NCI-H1436 treated with DMSO at 0.1 percent for 48 hours (cell line): ENCODE results near the gene ABLIM3.

ENCODE experiments used
- DNase-seq: peaks from one replicate; lab custom pipeline; 2025; lab: John Stamatoyannopoulos, UW

ABLIM3 gene

DNA sequence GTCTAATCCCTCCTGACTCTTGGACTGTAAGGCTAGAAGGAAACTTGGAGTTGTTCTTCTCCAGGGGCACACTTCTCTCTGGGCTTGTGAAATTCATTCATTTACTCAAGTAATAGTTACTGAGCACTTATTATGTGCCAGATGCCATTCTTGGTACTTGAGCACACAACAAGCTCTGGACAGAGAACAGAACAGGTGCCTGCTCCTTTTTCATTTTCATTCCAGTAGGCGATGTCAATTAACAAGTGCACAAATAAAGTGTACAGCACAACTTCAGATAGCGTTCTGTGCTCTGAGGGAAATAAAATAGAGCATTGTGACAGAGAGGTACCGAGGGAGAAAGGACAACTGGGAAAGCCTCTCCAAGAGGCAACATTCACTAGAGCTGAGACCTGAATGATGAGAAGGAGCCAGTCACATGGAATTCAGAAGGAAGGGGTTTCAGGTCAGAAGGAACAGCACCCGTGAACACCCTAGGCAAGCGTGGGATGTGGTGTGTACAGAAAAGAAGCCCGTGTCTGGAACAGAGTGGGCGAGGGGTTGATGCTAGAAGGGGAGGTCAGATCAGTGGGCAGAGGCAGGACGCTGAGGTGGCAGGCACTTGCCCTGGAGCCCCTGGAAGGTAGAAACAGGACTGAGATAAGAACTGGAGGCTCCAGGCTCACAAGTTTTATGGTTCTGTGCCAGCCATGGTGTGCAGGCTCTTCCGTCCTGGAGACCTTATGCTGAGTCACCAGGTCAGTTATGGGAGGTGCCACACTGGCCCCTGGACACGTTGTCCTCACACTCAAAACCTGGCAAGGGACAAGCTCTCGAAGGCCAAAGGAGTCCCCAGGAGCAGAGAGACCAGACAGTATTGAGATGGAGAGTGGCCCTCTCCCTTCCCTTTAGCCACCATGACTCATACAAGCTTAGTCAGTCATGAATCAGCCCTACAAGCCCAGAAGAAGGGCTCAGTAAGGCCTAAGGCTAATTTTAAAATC is 7.2 kb upstream of the ABLIM3 start:
- DNase-seq = no peak

DNA sequence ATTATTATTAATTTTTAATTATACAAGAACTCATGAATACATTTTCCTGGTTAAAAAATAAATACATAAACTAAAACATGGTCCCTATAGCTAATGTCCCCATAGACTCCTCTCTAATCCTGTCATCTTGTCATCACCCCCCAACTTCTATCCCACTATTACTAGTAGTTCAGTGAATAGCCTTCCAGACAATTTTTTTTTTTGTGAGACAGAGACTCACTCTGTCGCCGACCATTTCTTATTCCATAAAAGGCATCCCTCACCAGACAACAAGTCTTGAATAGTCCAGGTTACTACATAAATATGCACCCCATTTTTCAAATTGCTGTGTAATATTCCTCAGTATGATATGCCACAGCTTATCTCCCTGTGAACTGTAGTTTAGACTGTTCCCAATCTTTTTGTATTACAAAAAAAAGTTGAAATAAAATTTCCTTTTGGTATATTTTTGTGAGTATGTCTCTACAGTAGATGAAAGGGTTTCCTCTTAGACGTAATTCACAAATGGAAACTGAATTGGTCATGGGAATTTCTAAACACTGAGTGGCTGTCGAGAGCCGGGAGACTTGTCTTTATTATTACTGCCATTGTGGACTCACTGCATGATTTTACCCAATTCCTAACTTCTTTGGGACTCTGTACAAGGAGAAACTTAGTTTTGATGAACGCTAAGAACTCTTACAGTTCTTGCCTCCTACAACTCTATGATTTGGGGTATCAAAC is 6.4 kb upstream of the ABLIM3 start:
- no peak for DNase-seq

DNA sequence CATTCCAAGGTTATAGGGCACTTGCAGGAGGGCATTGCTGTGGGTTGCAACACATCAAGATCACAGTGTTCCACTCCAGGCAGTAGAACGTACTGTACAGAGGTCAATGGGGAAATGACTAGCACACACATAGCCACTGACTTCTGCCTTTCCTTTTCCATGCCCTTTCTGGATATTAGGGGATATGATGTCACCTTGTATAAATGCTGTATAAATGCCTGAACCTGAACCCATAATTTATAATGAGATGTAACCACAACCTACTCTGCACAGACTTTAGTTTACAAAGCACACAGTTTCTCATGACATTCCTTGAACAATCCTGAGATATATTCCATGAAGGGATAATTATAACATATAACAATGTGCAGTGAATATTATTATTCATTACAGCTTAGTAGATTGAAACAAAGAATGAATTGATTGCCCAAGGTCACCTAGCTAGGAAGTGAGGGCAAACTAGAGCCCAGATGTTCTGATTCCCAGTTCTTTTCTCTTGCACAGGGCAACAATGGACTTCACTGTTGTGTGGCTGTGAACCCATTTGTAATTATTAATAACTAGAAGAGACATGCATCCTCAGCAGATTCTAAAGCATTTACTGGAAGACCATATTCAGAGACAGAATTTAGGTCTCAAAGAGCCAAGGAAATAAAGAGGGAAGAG is 5.6 kb upstream of the ABLIM3 start:
- no peak for DNase-seq

DNA sequence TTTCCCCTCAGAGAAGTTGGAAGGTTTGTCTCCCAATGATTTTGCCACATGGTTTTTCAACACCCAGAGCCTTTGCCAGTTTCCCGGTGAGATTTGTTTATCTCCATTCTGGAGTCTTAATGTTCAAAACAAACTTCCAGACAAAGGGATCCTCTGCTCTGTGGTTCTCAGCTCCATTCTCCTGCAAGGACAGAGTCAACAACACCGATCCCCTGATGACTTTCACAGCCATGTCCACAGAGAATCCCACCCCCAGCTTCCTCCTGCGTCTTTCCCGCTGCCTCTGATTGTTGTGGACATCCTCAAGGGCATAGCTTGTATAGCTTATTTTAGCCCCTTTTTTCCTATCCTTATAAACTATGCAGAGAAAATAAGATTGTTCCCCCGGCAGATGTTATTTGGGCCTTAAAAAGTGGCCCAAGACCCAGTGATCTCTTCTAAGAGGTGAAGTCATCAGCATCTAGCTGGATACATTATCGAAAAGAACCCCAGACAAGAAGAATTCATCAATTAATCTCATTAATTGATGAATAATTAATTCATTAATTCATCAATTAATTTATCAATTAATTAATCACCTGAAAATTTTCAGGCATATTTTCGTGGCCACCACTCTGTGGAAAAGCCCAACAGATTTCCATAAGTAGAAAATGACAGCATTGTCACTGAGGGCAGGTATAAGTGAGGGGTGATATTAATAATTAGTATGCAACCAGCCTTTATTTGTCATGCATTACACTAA is 2.9 kb upstream of the ABLIM3 start:
- no peak for DNase-seq

DNA sequence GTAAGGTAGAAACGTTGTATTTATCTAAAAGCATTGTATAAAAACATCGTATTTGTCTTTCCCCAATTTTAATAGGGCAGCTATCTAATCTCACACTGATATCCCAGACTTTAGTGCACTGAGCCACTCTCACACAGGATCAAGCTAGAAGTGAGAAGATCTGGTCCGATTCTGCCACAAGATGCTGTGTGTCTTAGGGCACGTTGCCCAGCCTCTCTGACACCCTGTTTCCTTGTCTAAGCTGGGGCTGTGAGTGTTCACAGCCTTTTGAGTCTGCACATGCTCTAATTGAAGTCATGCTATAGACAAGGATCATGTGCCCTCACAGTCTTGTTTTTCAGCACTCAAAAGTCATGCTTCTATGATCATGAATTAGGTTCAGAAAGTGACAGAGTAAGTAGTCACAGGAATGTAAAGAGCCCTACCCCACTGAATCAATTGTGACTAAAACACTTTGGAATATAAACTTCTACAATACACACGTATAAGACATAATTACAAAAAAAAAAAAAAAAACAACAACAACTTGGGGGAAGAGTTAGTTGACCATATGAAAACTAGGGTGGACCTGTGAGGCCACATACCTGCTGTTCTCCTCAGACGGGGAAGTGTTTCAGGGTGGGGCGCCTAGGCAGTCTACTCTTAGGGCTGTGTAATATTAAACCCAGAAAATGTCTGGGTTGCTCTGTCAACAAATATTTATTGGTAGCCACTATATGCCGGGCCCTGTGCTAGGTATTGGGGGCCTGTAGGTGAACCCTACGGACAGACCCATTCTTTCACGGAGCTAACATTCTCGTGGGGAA is 893 bp upstream of the ABLIM3 start:
- DNase-seq = no peak

DNA sequence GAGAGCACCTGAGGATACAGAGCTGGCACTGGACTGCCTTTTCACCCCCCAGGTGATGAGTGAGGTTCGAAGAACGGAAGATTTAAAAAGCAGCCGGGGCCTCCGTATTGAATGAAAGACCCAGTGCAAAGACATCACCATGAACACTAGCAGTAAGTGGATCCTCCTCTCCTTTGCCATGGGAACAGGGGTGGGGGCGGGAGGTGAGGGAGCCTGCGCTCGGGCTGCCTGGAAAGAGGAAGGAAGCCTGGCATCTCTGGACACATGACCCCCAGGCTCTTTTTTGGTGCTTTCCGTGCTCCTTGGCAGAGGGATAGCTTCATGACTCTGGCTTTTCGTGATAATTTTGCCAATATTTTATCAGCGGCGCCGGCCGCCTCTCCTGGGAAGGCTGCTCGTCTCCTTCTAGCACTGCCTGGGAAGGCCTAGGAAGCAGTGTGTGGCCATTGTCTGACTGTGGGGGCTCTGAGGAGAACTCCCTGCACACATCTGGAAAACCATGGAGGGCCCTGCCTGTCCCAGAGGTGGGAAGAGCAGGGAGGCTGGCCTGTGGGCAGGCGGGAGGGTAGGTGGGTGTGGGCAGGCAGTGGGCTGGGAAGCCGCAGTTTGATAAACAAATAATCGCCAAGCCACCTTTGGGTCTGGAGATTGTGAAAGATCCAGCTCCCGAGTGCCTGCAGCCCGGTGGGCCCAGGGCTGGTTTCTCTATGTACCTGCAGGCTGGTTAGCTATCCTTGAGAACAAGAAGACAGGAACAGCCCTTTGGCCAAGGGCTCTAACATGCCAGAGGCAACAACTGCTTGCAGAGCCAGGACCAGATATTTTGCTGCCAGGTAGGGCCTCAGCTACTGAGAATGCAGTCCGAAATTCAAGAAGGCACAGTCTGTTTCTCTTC is 911 bp downstream of the ABLIM3 start:
- no peak for DNase-seq

DNA sequence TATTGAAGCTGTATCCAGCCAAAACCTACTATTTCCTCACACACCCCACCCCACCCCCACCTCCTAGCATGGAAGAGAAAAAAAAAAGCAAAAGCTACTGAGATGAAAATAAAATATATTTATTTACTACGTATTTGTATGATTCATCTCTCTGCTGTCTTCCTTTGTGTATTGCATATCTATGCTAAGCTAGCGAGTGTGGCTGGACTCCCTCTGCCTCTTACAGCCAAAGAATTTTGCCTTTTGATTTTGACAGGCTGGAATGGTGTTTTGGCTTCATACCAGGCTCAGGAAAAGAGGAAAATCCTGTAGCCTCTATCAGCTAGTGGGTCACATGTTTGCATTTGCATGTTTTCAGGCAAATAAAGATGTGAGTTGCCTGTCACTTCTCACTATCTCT is 2.2 kb downstream of the ABLIM3 start:
- DNase-seq = no peak

DNA sequence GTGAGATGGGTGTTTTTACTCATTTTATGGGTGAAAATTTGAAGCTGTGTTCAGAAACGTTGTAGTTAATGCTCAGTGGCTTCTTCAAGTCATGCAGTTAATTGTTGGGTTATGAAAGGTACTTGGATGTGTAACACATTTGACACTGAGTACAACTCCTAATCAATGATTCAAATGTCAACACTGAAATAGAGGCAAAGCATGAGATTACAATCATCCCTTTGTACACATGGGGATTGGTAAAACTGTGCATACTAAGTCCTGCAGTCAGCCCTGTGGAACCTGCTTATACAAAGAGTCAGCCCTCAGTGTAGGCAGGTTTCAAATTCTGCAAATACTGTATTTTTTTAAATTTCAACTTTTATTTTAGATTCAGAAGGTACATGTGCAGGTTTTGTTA is 3.3 kb downstream of the ABLIM3 start:
- DNase-seq = no peak

DNA sequence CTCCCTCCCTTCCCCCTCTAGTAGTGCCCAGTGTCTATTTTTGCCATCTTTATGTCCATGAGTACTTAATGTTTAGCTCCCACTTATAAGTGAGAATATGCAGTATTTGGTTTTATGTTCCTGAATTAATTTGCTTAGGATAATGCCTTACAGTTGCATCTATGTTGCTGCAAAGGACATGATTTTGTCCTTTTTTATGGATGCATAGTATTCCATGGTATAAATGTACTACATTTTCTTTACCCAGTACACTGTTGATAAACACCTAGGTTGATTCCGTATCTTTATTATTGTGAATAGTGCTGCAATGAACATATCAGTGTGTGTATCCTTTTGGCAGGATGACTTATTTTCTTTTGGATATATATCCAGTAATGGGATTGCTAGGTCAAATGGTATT is 3.8 kb downstream of the ABLIM3 start:
- DNase-seq = no peak

DNA sequence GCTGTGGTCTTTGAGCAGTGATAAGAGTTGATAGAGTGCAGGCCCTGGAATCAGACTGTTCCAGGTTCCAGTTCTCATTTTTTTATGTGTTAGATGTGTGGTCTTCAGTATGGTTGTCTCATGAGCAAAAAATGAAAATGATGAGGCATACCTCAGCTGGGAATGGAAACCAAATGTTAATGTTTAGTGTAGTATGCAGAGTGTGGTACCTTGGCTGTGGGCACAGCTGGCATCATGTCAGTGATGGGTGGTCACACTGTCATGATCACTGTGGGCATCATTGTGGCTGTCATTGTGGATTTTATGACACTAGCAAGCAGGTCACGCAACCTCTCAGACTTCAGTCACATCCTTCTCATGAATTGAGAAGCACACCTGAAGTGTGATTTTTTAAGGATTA is 6.4 kb downstream of the ABLIM3 start:
- DNase-seq = no peak

DNA sequence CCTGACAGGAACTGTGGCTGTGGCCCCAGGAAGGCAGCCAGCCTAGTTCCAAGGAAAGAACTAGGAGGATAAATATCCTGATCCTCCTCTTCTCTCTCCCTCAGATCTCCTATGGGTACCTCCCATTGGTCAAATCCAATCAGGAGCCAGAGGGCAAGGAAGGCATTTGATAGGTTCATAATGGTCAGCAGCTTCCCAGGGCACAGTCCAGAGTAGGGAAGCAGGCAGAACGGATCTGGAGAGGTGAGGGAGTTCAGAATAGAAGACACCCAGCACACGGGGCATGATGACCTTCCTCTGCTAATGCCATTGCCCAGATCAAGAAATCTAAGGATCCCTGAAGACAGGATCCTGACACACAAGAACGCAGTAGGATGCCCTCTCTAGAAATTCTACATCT is 8.6 kb downstream of the ABLIM3 start:
- no peak for DNase-seq

DNA sequence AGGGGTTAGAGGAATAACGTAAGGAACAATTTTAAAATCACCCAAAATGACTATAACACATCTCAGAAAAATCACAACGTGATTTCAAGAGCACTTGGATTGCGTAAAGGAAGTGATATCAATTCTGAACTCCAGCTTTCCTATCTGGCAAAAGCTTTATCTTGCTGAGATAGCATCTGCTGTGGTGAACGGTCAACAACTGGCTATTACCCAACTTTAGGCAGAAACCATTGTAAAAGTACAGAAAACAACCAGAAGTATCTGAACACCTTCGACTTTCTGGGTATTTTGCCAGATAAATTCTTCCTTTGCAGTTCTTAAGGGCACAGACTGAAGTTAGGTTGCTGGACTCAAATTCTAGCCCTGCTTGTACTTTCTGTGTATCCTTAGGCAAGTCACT is 9.2 kb downstream of the ABLIM3 start:
- no peak for DNase-seq

DNA sequence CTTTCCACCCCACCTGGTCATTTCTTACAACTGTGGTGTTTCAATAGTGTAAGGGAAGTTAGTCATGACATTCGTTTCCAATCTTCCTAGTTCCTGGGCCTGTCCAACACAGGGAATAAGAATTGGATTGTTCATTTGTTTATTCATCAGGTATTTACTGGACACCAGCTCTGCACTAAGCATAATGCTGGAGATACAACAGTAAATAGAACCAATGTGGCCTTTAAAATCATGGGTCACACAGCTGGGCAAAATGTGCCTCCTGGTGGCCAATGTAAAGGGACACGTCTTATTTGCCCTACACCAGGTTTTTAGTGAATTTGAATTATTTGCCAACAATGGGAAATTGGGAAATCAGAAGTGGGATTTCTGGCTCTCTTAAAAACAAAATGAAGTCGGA is 10.4 kb downstream of the ABLIM3 start:
- DNase-seq = no peak

DNA sequence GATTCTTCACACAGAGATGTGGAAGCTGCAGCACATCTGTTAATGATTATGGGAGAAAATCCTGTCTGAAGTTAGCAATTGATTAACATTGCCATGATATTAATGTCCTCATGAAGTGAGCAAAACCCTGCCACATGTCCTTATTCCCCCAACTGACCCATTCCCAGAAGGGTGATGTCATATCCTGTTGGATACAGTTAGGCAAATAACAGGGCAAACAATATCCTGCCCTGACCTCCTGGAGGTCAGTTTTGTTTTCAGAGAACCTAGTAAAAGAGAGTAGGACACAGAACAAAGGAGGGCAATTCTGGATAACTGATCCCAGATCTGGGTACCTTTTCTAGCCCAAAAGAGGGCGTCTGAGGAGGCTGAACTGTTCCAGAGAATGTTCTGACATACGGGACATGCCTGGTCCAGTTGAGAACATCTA is 11.0 kb downstream of the ABLIM3 start:
- DNase-seq = no peak

DNA sequence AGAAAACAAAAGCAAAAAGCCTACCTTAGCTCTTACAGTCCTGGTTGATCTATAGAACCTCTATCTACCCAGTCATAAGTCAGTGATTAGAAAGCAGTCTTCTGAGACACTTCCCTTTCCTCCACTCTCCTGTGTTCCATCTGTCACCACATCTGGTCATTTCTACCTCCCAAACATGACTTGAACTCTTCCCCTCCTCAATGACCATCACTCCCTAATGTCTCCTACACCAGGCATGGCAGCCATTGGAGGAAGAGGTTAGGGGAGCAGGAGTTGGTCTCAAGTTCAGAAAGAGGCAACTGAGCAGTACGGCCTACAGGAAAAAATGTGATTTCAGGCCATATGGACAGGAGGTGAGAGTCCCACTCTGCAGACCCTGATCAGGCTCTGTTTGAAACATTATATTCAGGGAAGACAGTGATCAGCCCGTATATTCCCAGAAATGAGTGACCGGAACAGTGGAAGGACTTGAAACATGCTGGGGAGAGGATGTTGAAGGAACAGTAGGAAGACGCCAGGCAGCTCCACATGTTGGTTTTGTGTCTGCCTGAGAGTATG is 12.0 kb downstream of the ABLIM3 start:
- no peak for DNase-seq

DNA sequence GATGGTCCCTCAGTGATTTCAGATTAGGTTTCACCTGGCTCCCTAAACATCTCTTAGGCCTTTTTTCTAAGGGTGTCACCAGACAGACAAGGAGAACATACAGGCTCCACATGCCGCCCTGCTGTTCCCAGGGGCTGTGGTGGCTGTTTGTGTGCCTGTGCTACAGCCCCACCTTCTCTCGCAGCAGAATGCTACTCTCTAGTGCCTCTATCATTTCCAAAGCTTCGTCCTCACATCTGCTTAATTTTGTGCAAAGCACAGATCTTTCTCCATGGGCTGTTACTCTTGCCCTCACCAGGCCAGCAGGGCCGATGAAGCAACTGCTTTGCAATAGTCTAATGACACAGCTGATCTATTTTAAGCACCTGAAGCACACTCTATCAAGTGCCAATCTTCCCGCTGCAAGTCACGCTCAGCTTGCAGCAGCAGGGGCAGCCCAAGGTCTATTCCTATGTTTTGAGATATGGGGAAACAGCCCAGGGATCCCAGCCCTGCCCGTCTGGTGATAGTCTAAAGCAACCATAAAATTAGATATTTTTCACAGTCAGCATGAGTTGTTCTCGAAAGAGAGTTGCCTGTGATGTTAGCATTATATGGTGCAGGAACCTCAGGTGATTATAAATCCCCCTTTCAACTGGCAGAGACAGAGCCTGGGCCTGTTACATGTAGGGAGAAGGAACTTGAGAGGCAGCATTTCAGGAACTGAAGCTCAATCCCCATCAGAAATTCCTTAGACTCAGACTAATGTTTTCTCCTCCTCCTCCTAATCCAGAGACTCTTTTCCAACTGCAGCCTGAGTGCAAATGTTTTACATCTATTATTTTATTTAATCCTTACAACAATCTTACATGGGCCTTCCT is 12.7 kb downstream of the ABLIM3 start:
- peak; percentile 43 for DNase-seq

DNA sequence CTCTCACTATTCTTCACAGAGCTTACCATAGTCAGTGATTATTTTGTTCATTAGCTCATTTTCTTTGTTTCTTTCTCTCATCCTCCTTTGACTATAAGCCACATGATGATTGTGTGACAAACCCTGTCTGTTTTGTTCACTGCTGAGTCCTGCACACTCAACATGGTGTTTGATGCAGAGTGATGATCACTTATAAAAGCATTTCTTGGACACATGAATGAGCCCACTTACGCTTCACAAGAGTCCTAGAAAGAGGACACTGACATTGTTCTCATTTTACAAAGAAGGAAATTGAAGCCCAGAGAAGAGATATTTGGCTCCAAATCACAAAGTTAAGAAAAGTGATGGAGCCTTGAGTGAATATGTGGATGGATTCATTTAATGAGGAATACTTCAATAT is 13.4 kb downstream of the ABLIM3 start:
- DNase-seq = no peak

DNA sequence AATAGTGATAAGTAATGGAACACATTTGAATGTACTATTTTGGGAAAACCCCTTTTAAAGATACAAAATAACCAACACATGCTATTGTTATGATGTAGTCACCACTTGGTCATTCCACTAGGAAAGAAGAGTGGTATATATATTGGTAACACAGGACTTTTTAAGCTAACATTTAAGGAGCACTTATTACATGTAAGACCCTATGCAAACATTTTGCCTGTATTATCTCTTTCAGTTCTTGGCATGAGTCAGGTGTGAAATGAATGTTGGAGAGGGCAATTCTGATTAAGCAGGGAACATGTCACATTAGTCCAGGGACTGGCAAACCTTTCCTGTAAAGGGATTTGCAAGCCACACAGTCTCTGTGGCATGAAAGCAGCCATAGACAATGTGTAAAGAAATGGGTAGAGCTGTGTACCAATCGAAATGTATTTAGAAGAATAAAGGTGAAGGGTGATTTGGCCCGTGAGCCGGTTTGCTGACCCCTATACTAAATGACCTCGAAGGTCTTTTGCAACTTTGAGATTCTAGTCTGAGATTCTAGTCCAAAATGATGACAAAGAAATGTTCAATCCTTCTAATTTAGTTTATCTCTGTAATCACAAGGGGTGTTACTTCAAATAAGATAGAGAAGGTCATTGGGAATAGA is 15.3 kb downstream of the ABLIM3 start:
- no peak for DNase-seq
